Measurements from ENCODE around the gene CLHC1.

Gene CLHC1

DNA sequence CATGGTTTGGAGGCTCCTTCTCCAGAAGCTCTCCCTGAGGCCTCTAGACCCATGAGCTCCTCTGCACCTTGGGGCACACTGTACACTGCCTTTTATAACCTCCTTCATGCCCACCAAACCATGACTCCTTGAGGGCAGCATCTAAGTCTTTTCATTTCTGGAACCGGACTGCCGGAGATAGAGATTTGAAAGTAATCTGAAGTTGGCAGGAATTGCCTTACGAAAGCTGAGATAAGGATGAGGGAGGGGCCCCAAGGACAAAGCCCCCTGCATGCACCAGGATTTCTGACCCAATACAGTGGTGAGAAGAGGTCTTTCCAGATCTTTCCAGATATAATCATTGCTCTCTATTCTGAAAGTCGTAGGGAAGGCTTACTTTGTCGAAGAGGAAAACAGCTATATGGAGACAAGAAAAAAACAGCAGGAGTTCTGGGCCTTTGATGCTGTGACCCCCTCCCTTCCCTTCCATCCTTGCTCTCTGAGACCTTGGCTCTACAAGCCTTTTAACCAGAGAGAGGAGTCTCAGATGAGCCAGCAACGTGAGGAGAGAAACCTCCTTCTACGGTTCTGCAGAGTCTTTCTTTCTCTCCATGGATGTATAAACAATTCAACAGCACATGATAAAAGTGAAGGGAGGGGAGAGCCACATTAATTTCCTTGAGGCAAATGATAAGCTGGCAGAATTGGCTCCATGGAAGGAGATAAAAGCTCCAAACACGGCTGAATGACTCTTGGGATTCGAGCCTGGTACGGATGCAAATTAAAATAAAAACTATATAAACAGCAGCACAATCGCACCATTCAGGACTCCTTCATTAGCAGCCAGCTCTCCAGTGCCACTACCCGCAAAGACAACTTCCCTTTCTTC is 93.8 kb downstream of the CLHC1 start:
- Histone ChIP-seq H3K18ac (ENCODE audit: low read length) (no peak overlapping the region), H4K12ac (ENCODE audit: low read depth, low read length) (no peak overlapping the region), H4K8ac (ENCODE audit: low read depth, low read length) (no peak overlapping the region), H3K23ac (ENCODE audit: low read length) (no peak overlapping the region), H2AK5ac (ENCODE audit: low read length) (no peak overlapping the region), H2BK120ac (ENCODE audit: insufficient read depth, low read length, poor library complexity) (no peak overlapping the region), H3K9me3 (ENCODE audit: insufficient read depth, low read depth, low read length) (no peaks in the 10 kb centered on the region), H3K27me3 (ENCODE audit: insufficient read depth, low read length) (no peaks in the 10 kb centered on the region), H3K27ac (ENCODE audit: low read depth, low read length) (no peak overlapping the region), H3K14ac (ENCODE audit: low read length) (no peak overlapping the region), H4K91ac (ENCODE audit: low read depth, low read length) (no peak overlapping the region), H3K4me3 (ENCODE audit: low read depth, low read length) (no peak overlapping the region), H3K4me1 (ENCODE audit: control insufficient read depth in 1 of 2, insufficient read depth in 2 of 2, low read length in 2 of 2) (peaks cover 5 to 8% of the 10 kb centered on the region in 2 experiments), H2BK5ac (ENCODE audit: low read depth, low read length, poor library complexity) (no peak overlapping the region), H3K36me3 (ENCODE audit: control insufficient read depth in 1 of 2, insufficient read depth in 2 of 2, low read length in 2 of 2) (no peaks in the 10 kb centered on the region), H3K4ac (ENCODE audit: low read depth, low read length) (no peak overlapping the region), H3K9ac (ENCODE audit: low read length) (no peak overlapping the region), H3K79me2 (ENCODE audit: control insufficient read depth, insufficient read depth, low read length, poor library complexity) (no peaks in the 10 kb centered on the region), H3K79me1 (ENCODE audit: low read length) (no peaks in the 10 kb centered on the region), H2AFZ (ENCODE audit: insufficient read depth, low read length, poor library complexity) (no peak overlapping the region), H3K4me2 (ENCODE audit: low read length) (no peak overlapping the region), H2BK12ac (ENCODE audit: low read length) (no peak overlapping the region)
- DNase-seq: no peak
- no CpG with 5 or more reads among the region's 12 CpGs for WGBS (ENCODE audit: extremely low coverage, insufficient coverage, insufficient read length)

- Histone ChIP-seq H3K9me3 (ENCODE audit: insufficient read depth, low read depth, low read length) (no peaks in the 10 kb centered on the region), H2AFZ (ENCODE audit: insufficient read depth, low read length, poor library complexity) (no peak overlapping the region), H3K23ac (ENCODE audit: low read length) (no peak overlapping the region), H3K27me3 (ENCODE audit: insufficient read depth, low read length) (no peaks in the 10 kb centered on the region), H4K12ac (ENCODE audit: low read depth, low read length) (no peak overlapping the region), H3K79me2 (ENCODE audit: control insufficient read depth, insufficient read depth, low read length, poor library complexity) (no peaks in the 10 kb centered on the region), H3K36me3 (ENCODE audit: control insufficient read depth in 1 of 2, insufficient read depth in 2 of 2, low read length in 2 of 2) (no peaks in the 10 kb centered on the region), H3K27ac (ENCODE audit: low read depth, low read length) (no peak overlapping the region), H3K9ac (ENCODE audit: low read length) (no peak overlapping the region), H3K4me1 (ENCODE audit: control insufficient read depth in 1 of 2, insufficient read depth in 2 of 2, low read length in 2 of 2) (peaks cover 5 to 8% of the 10 kb centered on the region in 2 experiments), H2BK120ac (ENCODE audit: insufficient read depth, low read length, poor library complexity) (no peak overlapping the region), H3K79me1 (ENCODE audit: low read length) (no peaks in the 10 kb centered on the region), H3K14ac (ENCODE audit: low read length) (no peak overlapping the region), H2BK12ac (ENCODE audit: low read length) (no peak overlapping the region), H3K18ac (ENCODE audit: low read length) (no peak overlapping the region), H4K8ac (ENCODE audit: low read depth, low read length) (no peak overlapping the region), H2AK5ac (ENCODE audit: low read length) (no peak overlapping the region), H3K4me3 (ENCODE audit: low read depth, low read length) (no peak overlapping the region), H2BK5ac (ENCODE audit: low read depth, low read length, poor library complexity) (no peak overlapping the region), H4K91ac (ENCODE audit: low read depth, low read length) (no peak overlapping the region), H3K4me2 (ENCODE audit: low read length) (peak overlapping the region; percentile 5), H3K4ac (ENCODE audit: low read depth, low read length) (no peak overlapping the region)
- WGBS (ENCODE audit: extremely low coverage, insufficient coverage, insufficient read length): no CpG with 5 or more reads among the region's 23 CpGs
- DNase-seq: peak; percentile 8 to 47
Measured at GRCh38 chr2:55137024-55137958, 94.8 kb downstream of the CLHC1 start.

GRCh38 chr2:55136138-55136541 is 96.0 kb downstream of the CLHC1 start:
- DNase-seq: no peak
- no peak overlapping the region for H4K91ac ChIP-seq (ENCODE audit: low read depth, low read length)

DNA sequence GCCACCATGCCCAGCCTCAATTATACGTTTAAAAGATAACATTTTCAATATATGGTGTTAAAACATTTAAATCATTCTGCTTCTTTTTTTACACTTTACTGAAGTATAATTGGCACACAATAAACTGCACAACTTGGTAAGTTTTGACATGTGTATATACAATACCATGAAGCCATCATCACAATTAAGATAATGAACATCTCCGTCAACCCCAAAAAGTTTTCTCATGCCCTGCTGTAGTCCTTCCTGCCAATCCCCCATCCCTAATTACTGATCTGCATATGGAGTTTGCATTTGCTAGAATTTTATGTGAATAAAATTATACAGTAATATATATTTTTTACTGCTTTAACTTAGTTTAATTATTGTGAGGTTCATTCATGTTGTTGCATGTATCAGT is 96.6 kb downstream of the CLHC1 start:
- no peak overlapping the region for H3K27ac ChIP-seq (ENCODE audit: low read depth, low read length)
- H3K9ac ChIP-seq (ENCODE audit: low read length): no peak overlapping the region
- WGBS (ENCODE audit: extremely low coverage, insufficient coverage, insufficient read length): no CpG with 5 or more reads among the region's 2 CpGs
- H3K4me2 ChIP-seq (ENCODE audit: low read length): no peak overlapping the region
- H4K12ac ChIP-seq (ENCODE audit: low read depth, low read length): no peak overlapping the region
- H3K23ac ChIP-seq (ENCODE audit: low read length): no peak overlapping the region
- no peak overlapping the region for H3K4me3 ChIP-seq (ENCODE audit: low read depth, low read length)
- DNase-seq: no peak
- no peaks in the 10 kb centered on the region for H3K27me3 ChIP-seq (ENCODE audit: insufficient read depth, low read length)
- H2BK5ac ChIP-seq (ENCODE audit: low read depth, low read length, poor library complexity): no peak overlapping the region
- H2AK5ac ChIP-seq (ENCODE audit: low read length): no peak overlapping the region
- H3K79me1 ChIP-seq (ENCODE audit: low read length): no peaks in the 10 kb centered on the region
- H2BK120ac ChIP-seq (ENCODE audit: insufficient read depth, low read length, poor library complexity): no peak overlapping the region
- no peak overlapping the region for H2BK12ac ChIP-seq (ENCODE audit: low read length)
- H4K91ac ChIP-seq (ENCODE audit: low read depth, low read length): no peak overlapping the region
- no peak overlapping the region for H3K14ac ChIP-seq (ENCODE audit: low read length)
- H2AFZ ChIP-seq (ENCODE audit: insufficient read depth, low read length, poor library complexity): no peak overlapping the region
- H3K4me1 ChIP-seq (ENCODE audit: control insufficient read depth in 1 of 2, insufficient read depth in 2 of 2, low read length in 2 of 2): peaks cover 5 to 8% of the 10 kb centered on the region in 2 experiments
- H3K18ac ChIP-seq (ENCODE audit: low read length): no peak overlapping the region
- no peaks in the 10 kb centered on the region for H3K79me2 ChIP-seq (ENCODE audit: control insufficient read depth, insufficient read depth, low read length, poor library complexity)
- no peak overlapping the region for H3K4ac ChIP-seq (ENCODE audit: low read depth, low read length)
- H4K8ac ChIP-seq (ENCODE audit: low read depth, low read length): no peak overlapping the region
- H3K9me3 ChIP-seq (ENCODE audit: insufficient read depth, low read depth, low read length): no peaks in the 10 kb centered on the region
- no peaks in the 10 kb centered on the region for H3K36me3 ChIP-seq (ENCODE audit: control insufficient read depth in 1 of 2, insufficient read depth in 2 of 2, low read length in 2 of 2)

More at GRCh38 chr2:55136138-55136541, 96.0 kb downstream of the CLHC1 start:
- H3K18ac ChIP-seq (ENCODE audit: low read length): no peak overlapping the region
- no peaks in the 10 kb centered on the region for H3K79me1 ChIP-seq (ENCODE audit: low read length)
- no peak overlapping the region for H2AK5ac ChIP-seq (ENCODE audit: low read length)
- H3K9me3 ChIP-seq (ENCODE audit: insufficient read depth, low read depth, low read length): no peaks in the 10 kb centered on the region
- H3K36me3 ChIP-seq (ENCODE audit: control insufficient read depth in 1 of 2, insufficient read depth in 2 of 2, low read length in 2 of 2): no peaks in the 10 kb centered on the region
- H2BK120ac ChIP-seq (ENCODE audit: insufficient read depth, low read length, poor library complexity): no peak overlapping the region
- peaks cover 5 to 8% of the 10 kb centered on the region in 2 experiments for H3K4me1 ChIP-seq (ENCODE audit: control insufficient read depth in 1 of 2, insufficient read depth in 2 of 2, low read length in 2 of 2)
- no peak overlapping the region for H3K27ac ChIP-seq (ENCODE audit: low read depth, low read length)
- no peak overlapping the region for H3K14ac ChIP-seq (ENCODE audit: low read length)
- H2BK12ac ChIP-seq (ENCODE audit: low read length): no peak overlapping the region
- no peak overlapping the region for H4K12ac ChIP-seq (ENCODE audit: low read depth, low read length)
- H3K4me3 ChIP-seq (ENCODE audit: low read depth, low read length): no peak overlapping the region
- no peak overlapping the region for H2BK5ac ChIP-seq (ENCODE audit: low read depth, low read length, poor library complexity)
- H3K4me2 ChIP-seq (ENCODE audit: low read length): no peak overlapping the region
- H2AFZ ChIP-seq (ENCODE audit: insufficient read depth, low read length, poor library complexity): no peak overlapping the region
- no CpG with 5 or more reads among the region's 4 CpGs for WGBS (ENCODE audit: extremely low coverage, insufficient coverage, insufficient read length)
- no peak overlapping the region for H3K23ac ChIP-seq (ENCODE audit: low read length)
- no peaks in the 10 kb centered on the region for H3K79me2 ChIP-seq (ENCODE audit: control insufficient read depth, insufficient read depth, low read length, poor library complexity)
- no peaks in the 10 kb centered on the region for H3K27me3 ChIP-seq (ENCODE audit: insufficient read depth, low read length)
- no peak overlapping the region for H3K4ac ChIP-seq (ENCODE audit: low read depth, low read length)
- H3K9ac ChIP-seq (ENCODE audit: low read length): no peak overlapping the region
- no peak overlapping the region for H4K8ac ChIP-seq (ENCODE audit: low read depth, low read length)

Measured in trophoblast cell (in vitro differentiated cells and primary cell).